ENCODE data around the gene PCDHB3.
"Not testable (repeated sequence)": the region's sequence is repeated elsewhere in the genome, so short reads cannot be mapped to it uniquely, and the experiment has no call there.

PCDHB3 gene

GRCh38 chr5:141100243-141100805 is at the start of gene PCDHB3:
Gene PCDHB3 (plus strand): TSS chr5:141100473. CDS start chr5:141100650, 177 bp downstream.
- TF ChIP-seq POLR2A (IDR thresholded peaks at IDR 0.05; ENCODE audit: low read length) (no peak), GATA1 (IDR thresholded peaks at IDR 0.05; ENCODE audit: low read depth, low read length) (no peak)
- DNase-seq = peak; percentile 18 to 32

- DNase-seq = no peak
- TF ChIP-seq POLR2A (IDR thresholded peaks at IDR 0.05; ENCODE audit: low read length) = no peak
- TF ChIP-seq GATA1 (IDR thresholded peaks at IDR 0.05; ENCODE audit: low read depth, low read length) = no peak
These were observed 49.4 kb upstream of the PCDHB3 start, which contains the start of gene PCDHB1 for GRCh38 chr5:141050622-141051520. Gene PCDHB1 (plus strand): TSS chr5:141051374. CDS start chr5:141051471, 97 bp downstream.

GRCh38 chr5:141051521-141051866 is 48.8 kb upstream of the PCDHB3 start:
- no peak for TF ChIP-seq GATA1 (IDR thresholded peaks at IDR 0.05; ENCODE audit: low read depth, low read length)
- no peak for TF ChIP-seq POLR2A (IDR thresholded peaks at IDR 0.05; ENCODE audit: low read length)
- DNase-seq = no peak

- no peak for DNase-seq
- TF ChIP-seq GATA1 (IDR thresholded peaks at IDR 0.05; ENCODE audit: low read depth, low read length) = no peak
- no peak for TF ChIP-seq POLR2A (IDR thresholded peaks at IDR 0.05; ENCODE audit: low read length)
These were observed 22.4 kb upstream of the PCDHB3 start for GRCh38 chr5:141077826-141078225.

GRCh38 chr5:141082228-141082627 is 18.0 kb upstream of the PCDHB3 start:
- no peak for TF ChIP-seq POLR2A (IDR thresholded peaks at IDR 0.05; ENCODE audit: low read length)
- TF ChIP-seq GATA1 (IDR thresholded peaks at IDR 0.05; ENCODE audit: low read depth, low read length) = no peak
- no peak for DNase-seq

- DNase-seq = no peak
- TF ChIP-seq GATA1 (IDR thresholded peaks at IDR 0.05; ENCODE audit: low read depth, low read length) (no peak), POLR2A (IDR thresholded peaks at IDR 0.05; ENCODE audit: low read length) (no peak)
These were observed 15.7 kb upstream of the PCDHB3 start for GRCh38 chr5:141084487-141084989.

GRCh38 chr5:141094481-141095262 is 5.6 kb upstream of the PCDHB3 start, which contains the start of gene PCDHB2:
Gene PCDHB2 (plus strand): TSS chr5:141094615. CDS start chr5:141094791, 176 bp downstream.
- DNase-seq = peak in 1 of 2 experiments; percentile 2

GRCh38 chr5:141095263-141095641 is 5.0 kb upstream of the PCDHB3 start:
- DNase-seq = no peak
- TF ChIP-seq POLR2A (IDR thresholded peaks at IDR 0.05; ENCODE audit: low read length) (no peak), GATA1 (IDR thresholded peaks at IDR 0.05; ENCODE audit: low read depth, low read length) (no peak)

More at GRCh38 chr5:141094481-141095262, 5.6 kb upstream of the PCDHB3 start, which contains the start of gene PCDHB2:
- TF ChIP-seq POLR2A (IDR thresholded peaks at IDR 0.05; ENCODE audit: low read length) = no peak
- TF ChIP-seq GATA1 (IDR thresholded peaks at IDR 0.05; ENCODE audit: low read depth, low read length) = no peak

GRCh38 chr5:141096181-141096580 is 4.1 kb upstream of the PCDHB3 start:
- not testable (repeated sequence) for DNase-seq

- not testable (repeated sequence) for DNase-seq
These were observed 3.7 kb upstream of the PCDHB3 start for GRCh38 chr5:141096586-141096985.

GRCh38 chr5:141101059-141101458 is 786 bp downstream of the PCDHB3 start:
- TF ChIP-seq GATA1 (IDR thresholded peaks at IDR 0.05; ENCODE audit: low read depth, low read length) = no peak
- no peak for TF ChIP-seq POLR2A (IDR thresholded peaks at IDR 0.05; ENCODE audit: low read length)
- no peak for DNase-seq

GRCh38 chr5:141102070-141102469 is 1.8 kb downstream of the PCDHB3 start:
- not testable (repeated sequence) for DNase-seq

GRCh38 chr5:141102471-141102870 is 2.2 kb downstream of the PCDHB3 start:
- not testable (repeated sequence) for DNase-seq

- TF ChIP-seq GATA1 (IDR thresholded peaks at IDR 0.05; ENCODE audit: low read depth, low read length) = no peak
- TF ChIP-seq POLR2A (IDR thresholded peaks at IDR 0.05; ENCODE audit: low read length) = no peak
- DNase-seq = no peak
These were observed 5.1 kb downstream of the PCDHB3 start for GRCh38 chr5:141105350-141105749.
